Glomerular visceral epithelial cell (primary cell): ENCODE results near the gene LHFPL5.

ENCODE experiments used
- DNase-seq: peaks from one replicate; pipeline ENCODE4 v3.0.0-alpha.2; 2016; ENCODE audit errors: extremely low spot score

Gene LHFPL5

GRCh38 chr6:35856250-35856649, 51.1 kb downstream of the LHFPL5 start:
- no peak for DNase-seq

GRCh38 chr6:35857853-35858252, 52.7 kb downstream of the LHFPL5 start:
- DNase-seq = no peak

GRCh38 chr6:35859367-35859766, 54.2 kb downstream of the LHFPL5 start:
- DNase-seq = no peak
